HepG2 (cell line): ENCODE results near the gene WDHD1.

Experiments
- ASH2L ChIP-seq: fragments of 300-600, 200-600 bp; sonication (generic); IDR thresholded peaks from 2 replicates; pipeline ENCODE4 v1.7.0; 2017; ENCODE audit warnings: low read depth, mild to moderate bottlenecking, moderate library complexity, mixed read lengths, low read length; ENCODE audit not compliant: insufficient read length
- ATF2 ChIP-seq: sonication (generic); formaldehyde crosslinking; IDR thresholded peaks from 2 replicates; pipeline ENCODE4 v1.4.0; 2020; ENCODE audit warnings: missing genetic modification reagents
- CC2D1A ChIP-seq: sonication (generic); formaldehyde crosslinking; IDR thresholded peaks from 2 replicates; pipeline ENCODE4 v1.8.1; 2023; ENCODE audit warnings: mild to moderate bottlenecking, missing genetic modification reagents
- CHD4 ChIP-seq: fragments of 200-600 bp; sonication (generic); IDR thresholded peaks from 2 replicates; pipeline ENCODE4 v1.7.0; 2017; ENCODE audit warnings: mild to moderate bottlenecking, low read length, borderline replicate concordance
- CREB1 ChIP-seq, 2 experiments: fragments of 450-650 bp in 1 of 2; IDR thresholded peaks; 2 replicates each; pipeline ENCODE4 v1.6.1; 2016 to 2017; ENCODE audit warnings: control low read depth in 1 of 2, mild to moderate bottlenecking in 1 of 2, missing compliant biosample characterization in 1 of 2, missing genetic modification characterization in 1 of 2
- EED ChIP-seq: sonication (generic); formaldehyde crosslinking; IDR thresholded peaks from 2 replicates; pipeline ENCODE4 v1.5.0; 2020; ENCODE audit warnings: mild to moderate bottlenecking, missing genetic modification reagents
- FOXM1 ChIP-seq: sonication (generic); formaldehyde crosslinking; IDR thresholded peaks from 2 replicates; pipeline ENCODE4 v1.5.0; 2020; ENCODE audit warnings: missing genetic modification reagents
- MAFK ChIP-seq, 2 experiments: IDR thresholded peaks in 1 of 2; conservative IDR thresholded peaks in 1 of 2; 2 replicates each; pipeline ENCODE4 v1.6.1; 2011; ENCODE audit warnings: improper control_type of control experiment in 2 of 2, low read length in 2 of 2
- SCMH1 ChIP-seq: sonication (generic); formaldehyde crosslinking; IDR thresholded peaks from 2 replicates; pipeline ENCODE4 v1.9.0; 2021; ENCODE audit warnings: missing genetic modification reagents, mild to moderate bottlenecking, borderline replicate concordance
- SIN3A ChIP-seq: IDR thresholded peaks from 2 replicates; pipeline ENCODE4 v1.6.1; 2011; ENCODE audit warnings: low read depth, mild to moderate bottlenecking, control low read depth, low read length, borderline replicate concordance
- TRIM22 ChIP-seq: fragments of 450-650 bp; IDR thresholded peaks from 2 replicates; pipeline ENCODE4 v1.6.1; 2017
- ZNF740 ChIP-seq: sonication (generic); formaldehyde crosslinking; IDR thresholded peaks from 2 replicates; pipeline ENCODE4 v1.4.0; 2020; ENCODE audit warnings: missing genetic modification reagents

- TF ChIP-seq ATF2 (CRISPR knock-in tag) (no peak), CHD4 (no peak), TRIM22 (no peak), CREB1 (IDR thresholded peaks at IDR 0.05) (no peak), CREB1 (CRISPR knock-in tag; IDR thresholded peaks at IDR 0.05) (no peak), ZNF740 (CRISPR knock-in tag) (no peak), ASH2L (no peak), EED (CRISPR knock-in tag) (no peak), CC2D1A (CRISPR knock-in tag) (no peak), SCMH1 (CRISPR knock-in tag) (no peak), MAFK (conservative IDR thresholded peaks at IDR 0.05 in 1 of 2, IDR thresholded peaks at IDR 0.05 in 1 of 2; ENCODE audit: low read length in 2 of 2) (no peak), FOXM1 (no peak), SIN3A (no peak)
These were observed 108.5 kb downstream of the WDHD1 start for GRCh38 chr14:54918427-54918826.
